ENCODE results near the gene CST3. TPM values are rescaled to one million over a fixed set of nuclear protein-coding genes. Genes with fewer than 3 reads are reported as not detected.

Gene CST3
- total and polyA plus RNA-seq, 7 donors: 344 to 1,250 (median 693) TPM

GRCh38 chr20:23652926-23653325, 15.2 kb upstream of the CST3 start:
- H3K27ac ChIP-seq: peak overlapping the region in 1 of 4 donors; percentile 19
- no peak for TF ChIP-seq POLR2A (IDR thresholded peaks at IDR 0.05)
- TF ChIP-seq CTCF (IDR thresholded peaks at IDR 0.05): no peak
- intact Hi-C loops (cut with DNase I): no loop called here
- no peaks in the 10 kb centered on the region for H3K9me3 ChIP-seq
- DNase-seq: no peak
- 81 to 83% methylated on average over 2 of the region's 2 CpGs for WGBS, 2 donors
- H3K36me3 ChIP-seq: no peaks in the 10 kb centered on the region
- H3K27me3 ChIP-seq: no peaks in the 10 kb centered on the region
- H3K4me3 ChIP-seq: no peak overlapping the region
- peaks cover 0 to 30% (median 20%) of the 10 kb centered on the region in 4 donors for H3K4me1 ChIP-seq

GRCh38 chr20:23652371-23652770, 14.6 kb upstream of the CST3 start:
- intact Hi-C loops (cut with DNase I): no loop called here
- no peak overlapping the region for H3K4me3 ChIP-seq
- no peaks in the 10 kb centered on the region for H3K27me3 ChIP-seq
- H3K9me3 ChIP-seq: no peaks in the 10 kb centered on the region
- TF ChIP-seq EP300 (IDR thresholded peaks at IDR 0.05) (no peak), POLR2A (IDR thresholded peaks at IDR 0.05) (no peak)
- H3K36me3 ChIP-seq: no peaks in the 10 kb centered on the region
- H3K4me1 ChIP-seq: peaks cover 0 to 30% (median 20%) of the 10 kb centered on the region in 4 donors
- no peak overlapping the region for H3K27ac ChIP-seq
- DNase-seq: no peak

- TF ChIP-seq POLR2AphosphoS5 (IDR thresholded peaks at IDR 0.05) (no peak), POLR2A (IDR thresholded peaks at IDR 0.05) (no peak), EP300 (IDR thresholded peaks at IDR 0.05) (no peak), CTCF (IDR thresholded peaks at IDR 0.05) (no peak)
- Histone ChIP-seq H3K27me3 (no peaks in the 10 kb centered on the region), H3K4me3 (no peak overlapping the region), H3K36me3 (no peaks in the 10 kb centered on the region), H3K9me3 (no peaks in the 10 kb centered on the region), H3K27ac (no peak overlapping the region), H3K4me1 (peaks cover 0 to 25% (median 17%) of the 10 kb centered on the region in 4 donors)
- intact Hi-C loops (cut with DNase I): no loop called here
- DNase-seq: no peak
- 92 to 94% methylated on average over 2 of the region's 2 CpGs for WGBS, 2 donors
Observed at GRCh38 chr20:23651117-23651516, 13.4 kb upstream of the CST3 start.

- 88 to 92% methylated on average over 1 of the region's 1 CpG for WGBS, 2 donors
- H3K4me1 ChIP-seq: peaks cover 0 to 13% (median 8%) of the 10 kb centered on the region in 4 donors
- no peak overlapping the region for H3K27ac ChIP-seq
- no peaks in the 10 kb centered on the region for H3K27me3 ChIP-seq
- intact Hi-C loops (cut with DNase I): no loop called here
- H3K36me3 ChIP-seq: no peaks in the 10 kb centered on the region
- H3K4me3 ChIP-seq: no peak overlapping the region
- no peaks in the 10 kb centered on the region for H3K9me3 ChIP-seq
- no peak for DNase-seq
- TF ChIP-seq POLR2A (IDR thresholded peaks at IDR 0.05) (no peak), CTCF (IDR thresholded peaks at IDR 0.05) (no peak), EP300 (IDR thresholded peaks at IDR 0.05) (no peak), POLR2AphosphoS5 (IDR thresholded peaks at IDR 0.05) (no peak)
Observed at GRCh38 chr20:23649830-23650417, 12.2 kb upstream of the CST3 start.

GRCh38 chr20:23649242-23649641, 11.5 kb upstream of the CST3 start:
- Histone ChIP-seq H3K27ac (no peak overlapping the region), H3K4me1 (peaks cover 0 to 6% (median 3%) of the 10 kb centered on the region in 4 donors), H3K4me3 (no peak overlapping the region), H3K36me3 (no peaks in the 10 kb centered on the region), H3K9me3 (no peaks in the 10 kb centered on the region), H3K27me3 (no peaks in the 10 kb centered on the region)
- TF ChIP-seq CTCF (IDR thresholded peaks at IDR 0.05) (no peak), EP300 (IDR thresholded peaks at IDR 0.05) (no peak), POLR2AphosphoS5 (IDR thresholded peaks at IDR 0.05) (no peak), POLR2A (IDR thresholded peaks at IDR 0.05) (no peak)
- intact Hi-C loops (cut with DNase I): no loop called here
- 93 to 94% methylated on average over 2 of the region's 2 CpGs for WGBS, 2 donors
- DNase-seq: no peak
